ENCODE data around the gene F2RL2. TPM values are rescaled to one million over a fixed set of nuclear protein-coding genes. Genes with fewer than 3 reads are reported as not detected.

F2RL2 gene
- polyA plus RNA-seq, 1 experiment: 83.1 TPM

DNA sequence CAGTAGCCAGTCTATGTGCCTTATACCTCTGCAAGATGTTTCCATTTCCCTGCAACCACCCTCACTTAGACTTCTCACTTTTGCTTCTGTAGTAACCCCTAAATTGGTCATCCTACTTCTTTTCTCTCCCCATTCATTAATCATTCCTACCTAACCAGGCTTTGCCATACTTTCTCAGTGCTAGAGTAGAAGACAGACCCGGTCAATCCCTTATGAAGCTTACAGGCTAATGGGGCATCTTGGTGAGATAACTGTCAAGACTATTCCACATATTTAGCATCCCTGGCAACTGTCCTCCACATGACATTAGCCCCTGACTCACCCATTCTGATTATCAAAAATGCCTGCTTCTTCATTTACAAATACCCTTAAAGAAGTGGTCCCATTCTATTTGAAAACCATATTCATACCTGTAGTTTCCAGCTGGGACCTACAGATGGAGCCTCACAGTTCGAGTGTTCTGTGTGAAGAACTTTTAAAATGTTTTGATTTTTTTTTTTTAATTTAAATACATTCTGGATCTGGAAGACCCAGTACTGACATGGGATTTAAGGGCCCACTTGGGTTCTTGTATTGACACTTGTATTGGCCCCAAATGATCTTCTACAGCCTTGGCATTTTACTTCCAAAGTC, 21.0 kb downstream of the F2RL2 start:
- DNase-seq (ENCODE audit: low read depth, low spot score): no peak
- ChIA-PET POLR2A (no interaction called here), CTCF (interaction anchor here (0.6 to 8.5 kb wide), 44 partner anchors 9 to 1087 kb away, joined by 3 to 229 read pairs (median 4); no protein-coding TSS in a partner anchor)
- no peaks in the 10 kb centered on the region for H3K27me3 ChIP-seq (ENCODE audit: control insufficient read depth, insufficient read depth, low read length)
- no peak overlapping the region for H3K27ac ChIP-seq (ENCODE audit: low read depth, low read length)
- TF ChIP-seq, protein P1, sequence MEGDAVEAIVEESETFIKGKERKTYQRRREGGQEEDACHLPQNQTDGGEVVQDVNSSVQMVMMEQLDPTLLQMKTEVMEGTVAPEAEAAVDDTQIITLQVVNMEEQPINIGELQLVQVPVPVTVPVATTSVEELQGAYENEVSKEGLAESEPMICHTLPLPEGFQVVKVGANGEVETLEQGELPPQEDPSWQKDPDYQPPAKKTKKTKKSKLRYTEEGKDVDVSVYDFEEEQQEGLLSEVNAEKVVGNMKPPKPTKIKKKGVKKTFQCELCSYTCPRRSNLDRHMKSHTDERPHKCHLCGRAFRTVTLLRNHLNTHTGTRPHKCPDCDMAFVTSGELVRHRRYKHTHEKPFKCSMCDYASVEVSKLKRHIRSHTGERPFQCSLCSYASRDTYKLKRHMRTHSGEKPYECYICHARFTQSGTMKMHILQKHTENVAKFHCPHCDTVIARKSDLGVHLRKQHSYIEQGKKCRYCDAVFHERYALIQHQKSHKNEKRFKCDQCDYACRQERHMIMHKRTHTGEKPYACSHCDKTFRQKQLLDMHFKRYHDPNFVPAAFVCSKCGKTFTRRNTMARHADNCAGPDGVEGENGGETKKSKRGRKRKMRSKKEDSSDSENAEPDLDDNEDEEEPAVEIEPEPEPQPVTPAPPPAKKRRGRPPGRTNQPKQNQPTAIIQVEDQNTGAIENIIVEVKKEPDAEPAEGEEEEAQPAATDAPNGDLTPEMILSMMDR (IDR thresholded peaks at IDR 0.05; ENCODE audit: low read depth, low read length): peak; percentile 61
- no peaks in the 10 kb centered on the region for H3K9me3 ChIP-seq (ENCODE audit: control insufficient read depth, insufficient read depth, low read length)
- no peak overlapping the region for H3K4me3 ChIP-seq (ENCODE audit: low read depth, low read length)

DNA sequence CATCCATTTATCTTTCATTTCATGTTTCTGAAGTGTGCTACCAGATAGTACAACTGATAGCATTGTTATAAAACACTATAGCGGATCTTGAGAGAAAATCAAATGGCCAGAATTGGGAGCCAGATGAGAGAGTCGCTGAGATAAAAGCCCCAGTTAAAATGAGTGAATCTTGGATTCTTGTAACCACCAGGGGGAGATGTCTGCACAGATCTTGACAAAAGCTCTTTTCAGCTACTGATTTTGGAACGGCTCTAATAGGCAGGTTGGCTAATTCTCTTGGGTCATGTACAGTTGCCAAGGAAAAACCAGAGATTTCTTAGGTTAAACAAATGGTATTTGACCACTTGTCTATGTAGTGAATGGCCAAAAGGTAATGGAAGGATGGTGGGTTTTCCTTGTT, 21.7 kb downstream of the F2RL2 start:
- ChIA-PET CTCF (interaction anchor here (0.6 to 8.5 kb wide), 42 partner anchors 10 to 1086 kb away, joined by 3 to 229 read pairs (median 4); no protein-coding TSS in a partner anchor), POLR2A (no interaction called here)
- no peaks in the 10 kb centered on the region for H3K9me3 ChIP-seq (ENCODE audit: control insufficient read depth, insufficient read depth, low read length)
- peak; percentile 45 for DNase-seq (ENCODE audit: low read depth, low spot score)
- TF ChIP-seq, protein P1 (IDR thresholded peaks at IDR 0.05; ENCODE audit: low read depth, low read length): peak; percentile 81
- H3K27ac ChIP-seq (ENCODE audit: low read depth, low read length): no peak overlapping the region
- H3K4me3 ChIP-seq (ENCODE audit: low read depth, low read length): no peak overlapping the region
- H3K27me3 ChIP-seq (ENCODE audit: control insufficient read depth, insufficient read depth, low read length): no peaks in the 10 kb centered on the region

DNA sequence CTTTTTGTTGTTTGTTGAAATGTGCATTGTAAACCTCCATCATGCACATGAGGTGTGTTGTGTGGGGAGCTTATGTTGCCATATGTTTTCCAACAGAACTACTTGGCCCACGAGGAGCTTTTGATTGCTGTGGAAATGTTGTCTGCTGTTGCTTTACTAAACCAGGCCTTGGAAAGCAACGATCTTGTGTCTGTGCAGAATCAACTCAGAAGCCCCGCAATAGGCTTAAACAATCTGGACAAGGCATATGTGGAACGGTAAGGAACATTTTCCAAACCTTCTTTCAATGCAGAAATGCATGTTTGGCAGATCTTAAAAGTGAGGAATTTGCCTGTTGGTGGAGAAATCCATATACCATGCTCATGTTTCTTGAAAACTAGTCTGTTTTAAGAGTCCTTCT, 22.5 kb downstream of the F2RL2 start:
- Histone ChIP-seq H3K27me3 (ENCODE audit: control insufficient read depth, insufficient read depth, low read length) (no peaks in the 10 kb centered on the region), H3K4me3 (ENCODE audit: low read depth, low read length) (no peak overlapping the region), H3K9me3 (ENCODE audit: control insufficient read depth, insufficient read depth, low read length) (no peaks in the 10 kb centered on the region), H3K27ac (ENCODE audit: low read depth, low read length) (no peak overlapping the region)
- ChIA-PET CTCF (interaction anchor here (0.5 to 8.5 kb wide), 21 partner anchors 11 to 779 kb away, joined by 3 to 229 read pairs (median 4); no protein-coding TSS in a partner anchor), POLR2A (no interaction called here)
- DNase-seq (ENCODE audit: low read depth, low spot score): no peak
- TF ChIP-seq, protein P1 (IDR thresholded peaks at IDR 0.05; ENCODE audit: low read depth, low read length): no peak

DNA sequence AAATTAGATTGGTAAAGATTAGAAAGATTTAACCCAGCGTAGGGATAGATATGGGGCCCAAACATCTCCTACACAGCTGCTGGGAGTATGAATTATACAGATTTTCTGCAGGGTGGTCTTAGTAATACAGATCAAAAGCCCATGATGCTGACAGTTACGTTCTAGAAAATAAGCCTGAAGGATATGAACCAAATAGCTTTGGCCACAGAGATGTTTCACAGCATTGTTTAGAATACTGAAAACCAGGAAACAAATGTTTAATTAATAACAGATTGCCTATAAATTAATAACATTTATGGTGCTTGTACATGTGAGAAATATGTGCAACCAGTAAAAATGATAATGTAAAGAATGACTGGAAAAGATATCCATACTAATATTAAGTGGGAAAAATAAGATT, 24.7 kb downstream of the F2RL2 start:
- H3K9me3 ChIP-seq (ENCODE audit: control insufficient read depth, insufficient read depth, low read length): no peaks in the 10 kb centered on the region
- no peak overlapping the region for H3K27ac ChIP-seq (ENCODE audit: low read depth, low read length)
- ChIA-PET POLR2A (no interaction called here), CTCF (interaction anchor here (0.6 to 8.5 kb wide), 8 partner anchors 12 to 894 kb away, joined by 3 to 229 read pairs (median 3); partner anchors contain the start of gene AGGF1)
- DNase-seq (ENCODE audit: low read depth, low spot score): no peak
- no peaks in the 10 kb centered on the region for H3K27me3 ChIP-seq (ENCODE audit: control insufficient read depth, insufficient read depth, low read length)
- TF ChIP-seq, protein P1 (IDR thresholded peaks at IDR 0.05; ENCODE audit: low read depth, low read length): no peak
- H3K4me3 ChIP-seq (ENCODE audit: low read depth, low read length): no peak overlapping the region

DNA sequence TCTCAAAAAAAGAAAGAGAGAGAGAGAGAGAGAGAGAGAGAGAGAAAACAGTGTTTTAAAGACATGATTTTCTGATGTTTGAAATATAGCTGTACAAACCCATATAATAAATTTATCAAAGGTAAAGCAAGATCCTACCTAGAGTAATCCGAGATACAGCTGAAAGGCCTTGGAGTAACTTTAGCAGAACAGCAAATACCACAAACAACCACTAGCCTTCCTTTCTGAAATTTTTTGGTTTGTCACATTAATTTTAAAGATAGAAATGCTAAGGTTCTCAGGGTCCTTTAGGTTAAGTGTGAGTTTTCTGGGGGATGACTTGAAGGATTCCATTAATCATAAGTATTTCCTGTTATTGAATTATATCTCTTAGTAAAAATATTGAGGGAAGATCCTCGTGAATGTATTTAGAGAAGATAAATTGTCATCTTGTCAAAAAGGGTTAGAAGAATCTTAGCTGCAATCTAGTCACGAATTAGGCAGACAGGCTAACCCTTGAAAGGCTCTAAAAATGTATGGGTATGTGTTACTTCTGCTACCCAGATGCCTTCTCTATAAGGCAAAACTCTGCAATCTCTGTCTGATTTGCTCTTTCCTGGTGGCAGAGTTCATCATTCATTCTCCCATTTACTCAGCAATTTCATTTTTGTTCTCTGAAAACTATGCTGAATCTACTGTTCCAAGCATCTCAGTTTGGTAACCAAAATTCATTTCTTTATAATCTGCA, 27.3 kb downstream of the F2RL2 start:
- H3K4me3 ChIP-seq (ENCODE audit: low read depth, low read length): no peak overlapping the region
- CTCF ChIA-PET: interaction anchor here (1.0 to 8.5 kb wide), 2 partner anchors 13 to 178 kb away, joined by 3 to 229 read pairs; no protein-coding TSS in a partner anchor
- TF ChIP-seq, protein P1 (IDR thresholded peaks at IDR 0.05; ENCODE audit: low read depth, low read length): no peak
- no peak for DNase-seq (ENCODE audit: low read depth, low spot score)
- H3K27me3 ChIP-seq (ENCODE audit: control insufficient read depth, insufficient read depth, low read length): peaks cover 6% of the 10 kb centered on the region
- POLR2A ChIA-PET: no interaction called here
- no peak overlapping the region for H3K27ac ChIP-seq (ENCODE audit: low read depth, low read length)
- no peaks in the 10 kb centered on the region for H3K9me3 ChIP-seq (ENCODE audit: control insufficient read depth, insufficient read depth, low read length)

Data from AG04450 (cell line).